Measurements from ENCODE around the gene KRTAP15-1.

The KRTAP15-1 gene

GRCh38 chr21:30426731-30427130 lies 13.3 kb upstream of the KRTAP15-1 start:
- TF ChIP-seq CTCF (IDR thresholded peaks at IDR 0.05; ENCODE audit: insufficient read depth, low read depth, low read length, missing control alignments): no peak
- no peak for DNase-seq (ENCODE audit: low read depth)
- no peak overlapping the region for H3K4me3 ChIP-seq (ENCODE audit: low read length)

GRCh38 chr21:30430170-30430655 lies 9.9 kb upstream of the KRTAP15-1 start, which contains the start of gene KRTAP13-4:
Gene KRTAP13-4, plus strand, starts transcription at chr21:30430220. Its CDS starts 56 bp downstream, at chr21:30430276.
- no peak for DNase-seq (ENCODE audit: low read depth)
- H3K4me3 ChIP-seq (ENCODE audit: low read length): no peak within 1 kb of the TSS
- TF ChIP-seq CTCF (IDR thresholded peaks at IDR 0.05; ENCODE audit: insufficient read depth, low read depth, low read length, missing control alignments): no peak

GRCh38 chr21:30434033-30434631 lies 5.9 kb upstream of the KRTAP15-1 start:
- TF ChIP-seq CTCF (IDR thresholded peaks at IDR 0.05; ENCODE audit: insufficient read depth, low read depth, low read length, missing control alignments): peak; percentile 85
- DNase-seq (ENCODE audit: low read depth): peak; percentile 62
- no peak overlapping the region for H3K4me3 ChIP-seq (ENCODE audit: low read length)

- DNase-seq (ENCODE audit: low read depth): no peak
- no peak for TF ChIP-seq CTCF (IDR thresholded peaks at IDR 0.05; ENCODE audit: insufficient read depth, low read depth, low read length, missing control alignments)
- H3K4me3 ChIP-seq (ENCODE audit: low read length): no peak overlapping the region
Observed at GRCh38 chr21:30437010-30437565, 3.0 kb upstream of the KRTAP15-1 start.

GRCh38 chr21:30443226-30443625 lies 3.2 kb downstream of the KRTAP15-1 start:
- no peak overlapping the region for H3K4me3 ChIP-seq (ENCODE audit: low read length)
- no peak for TF ChIP-seq CTCF (IDR thresholded peaks at IDR 0.05; ENCODE audit: insufficient read depth, low read depth, low read length, missing control alignments)
- DNase-seq (ENCODE audit: low read depth): no peak

GRCh38 chr21:30444204-30444603 lies 4.1 kb downstream of the KRTAP15-1 start:
- TF ChIP-seq CTCF (IDR thresholded peaks at IDR 0.05; ENCODE audit: insufficient read depth, low read depth, low read length, missing control alignments): peak; percentile 33
- no peak overlapping the region for H3K4me3 ChIP-seq (ENCODE audit: low read length)
- peak; percentile 6 for DNase-seq (ENCODE audit: low read depth)

GRCh38 chr21:30447056-30447455 lies 7.0 kb downstream of the KRTAP15-1 start:
- no peak overlapping the region for H3K4me3 ChIP-seq (ENCODE audit: low read length)
- no peak for DNase-seq (ENCODE audit: low read depth)
- TF ChIP-seq CTCF (IDR thresholded peaks at IDR 0.05; ENCODE audit: insufficient read depth, low read depth, low read length, missing control alignments): no peak
